Panc1 (cell line): Measurements from ENCODE around the gene SAMD4B.

ENCODE experiments used
- CTCF ChIP-seq: fragments of 450-650 bp; IDR thresholded peaks from 2 replicates; pipeline ENCODE4 v1.5.1; 2017; ENCODE audit warnings: mild to moderate bottlenecking
- TF ChIP-seq, protein P1 (sequence below), 2 experiments: IDR thresholded peaks; 2 replicates each; pipeline ENCODE4 v1.6.1; 2011 to 2012; ENCODE audit warnings: low read depth in 2 of 2, control low read depth in 1 of 2, low read length in 1 of 2, mild to moderate bottlenecking in 1 of 2, moderate library complexity in 1 of 2; ENCODE audit not compliant: insufficient read depth in 1 of 2

- TF ChIP-seq CTCF = no peak
- TF ChIP-seq, protein P1, sequence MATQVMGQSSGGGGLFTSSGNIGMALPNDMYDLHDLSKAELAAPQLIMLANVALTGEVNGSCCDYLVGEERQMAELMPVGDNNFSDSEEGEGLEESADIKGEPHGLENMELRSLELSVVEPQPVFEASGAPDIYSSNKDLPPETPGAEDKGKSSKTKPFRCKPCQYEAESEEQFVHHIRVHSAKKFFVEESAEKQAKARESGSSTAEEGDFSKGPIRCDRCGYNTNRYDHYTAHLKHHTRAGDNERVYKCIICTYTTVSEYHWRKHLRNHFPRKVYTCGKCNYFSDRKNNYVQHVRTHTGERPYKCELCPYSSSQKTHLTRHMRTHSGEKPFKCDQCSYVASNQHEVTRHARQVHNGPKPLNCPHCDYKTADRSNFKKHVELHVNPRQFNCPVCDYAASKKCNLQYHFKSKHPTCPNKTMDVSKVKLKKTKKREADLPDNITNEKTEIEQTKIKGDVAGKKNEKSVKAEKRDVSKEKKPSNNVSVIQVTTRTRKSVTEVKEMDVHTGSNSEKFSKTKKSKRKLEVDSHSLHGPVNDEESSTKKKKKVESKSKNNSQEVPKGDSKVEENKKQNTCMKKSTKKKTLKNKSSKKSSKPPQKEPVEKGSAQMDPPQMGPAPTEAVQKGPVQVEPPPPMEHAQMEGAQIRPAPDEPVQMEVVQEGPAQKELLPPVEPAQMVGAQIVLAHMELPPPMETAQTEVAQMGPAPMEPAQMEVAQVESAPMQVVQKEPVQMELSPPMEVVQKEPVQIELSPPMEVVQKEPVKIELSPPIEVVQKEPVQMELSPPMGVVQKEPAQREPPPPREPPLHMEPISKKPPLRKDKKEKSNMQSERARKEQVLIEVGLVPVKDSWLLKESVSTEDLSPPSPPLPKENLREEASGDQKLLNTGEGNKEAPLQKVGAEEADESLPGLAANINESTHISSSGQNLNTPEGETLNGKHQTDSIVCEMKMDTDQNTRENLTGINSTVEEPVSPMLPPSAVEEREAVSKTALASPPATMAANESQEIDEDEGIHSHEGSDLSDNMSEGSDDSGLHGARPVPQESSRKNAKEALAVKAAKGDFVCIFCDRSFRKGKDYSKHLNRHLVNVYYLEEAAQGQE (IDR thresholded peaks at IDR 0.05; ENCODE audit: insufficient read depth in 1 of 2, low read depth in 2 of 2, low read length in 1 of 2) = no peak
Observed at GRCh38 chr19:39317476-39317875, 24.7 kb upstream of the SAMD4B start.
